ENCODE measurements around the gene NLGN3. TPM values are rescaled to one million over a fixed set of nuclear protein-coding genes. Genes with fewer than 3 reads are reported as not detected.

Gene NLGN3
- total and polyA plus RNA-seq, 8 donors: 0.12 to 10.7 (median 0.71) TPM; not detected in 2

GRCh38 chrX:71199252-71200008, 54.8 kb downstream of the NLGN3 start:
- no peak for TF ChIP-seq EP300 (IDR thresholded peaks at IDR 0.05)
- TF ChIP-seq POLR2A (IDR thresholded peaks at IDR 0.05): no peak
- no peak for TF ChIP-seq POLR2AphosphoS5 (IDR thresholded peaks at IDR 0.05)
- TF ChIP-seq CTCF (IDR thresholded peaks at IDR 0.05): no peak

GRCh38 chrX:71210816-71211215, 66.2 kb downstream of the NLGN3 start:
- 77 to 88% (median 85%) methylated on average over 2 to 3 of the region's 3 CpGs for WGBS, 5 donors

More at GRCh38 chrX:71199252-71200008, 54.8 kb downstream of the NLGN3 start:
- H3K27ac ChIP-seq: no peak overlapping the region
- no peaks in the 10 kb centered on the region for H3K36me3 ChIP-seq
- intact Hi-C loops (cut with DNase I; ENCODE audit: low total_unique reads): no loop called here
- 59 to 80% (median 65%) methylated on average over 6 to 7 of the region's 7 CpGs for WGBS, 5 donors
- H3K4me1 ChIP-seq: no peaks in the 10 kb centered on the region
- no peak for DNase-seq
- no peaks in the 10 kb centered on the region for H3K27me3 ChIP-seq
- H3K4me3 ChIP-seq: no peak overlapping the region
- no peaks in the 10 kb centered on the region for H3K9me3 ChIP-seq

GRCh38 chrX:71212536-71212935, 67.9 kb downstream of the NLGN3 start:
- Histone ChIP-seq H3K27ac (no peak overlapping the region), H3K4me3 (no peak overlapping the region), H3K4me1 (no peaks in the 10 kb centered on the region), H3K9me3 (no peaks in the 10 kb centered on the region), H3K27me3 (peaks cover 0 to 10% (median 0%) of the 10 kb centered on the region in 3 donors), H3K36me3 (no peaks in the 10 kb centered on the region)
- intact Hi-C loops (cut with DNase I; ENCODE audit: low total_unique reads): no loop called here
- TF ChIP-seq POLR2AphosphoS5 (IDR thresholded peaks at IDR 0.05) (no peak), POLR2A (IDR thresholded peaks at IDR 0.05) (no peak), EP300 (IDR thresholded peaks at IDR 0.05) (no peak), CTCF (IDR thresholded peaks at IDR 0.05) (no peak)
- 26 to 41% (median 34%) methylated on average over 5 of the region's 5 CpGs for WGBS, 5 donors
- peak in 1 of 2 donors; percentile 41 for DNase-seq

More at GRCh38 chrX:71210816-71211215, 66.2 kb downstream of the NLGN3 start:
- TF ChIP-seq POLR2A (IDR thresholded peaks at IDR 0.05): no peak
- no peak for TF ChIP-seq CTCF (IDR thresholded peaks at IDR 0.05)
- TF ChIP-seq POLR2AphosphoS5 (IDR thresholded peaks at IDR 0.05): no peak
- no peak for DNase-seq
- Histone ChIP-seq H3K4me3 (no peak overlapping the region), H3K27me3 (peaks cover 0 to 10% (median 0%) of the 10 kb centered on the region in 3 donors), H3K9me3 (no peaks in the 10 kb centered on the region), H3K36me3 (no peaks in the 10 kb centered on the region), H3K27ac (no peak overlapping the region), H3K4me1 (no peaks in the 10 kb centered on the region)
- intact Hi-C loops (cut with DNase I; ENCODE audit: low total_unique reads): no loop called here

GRCh38 chrX:71214152-71214551, 69.5 kb downstream of the NLGN3 start:
- Histone ChIP-seq H3K27ac (peak overlapping the region in 1 of 5 donors; percentile 29), H3K4me3 (no peak overlapping the region), H3K4me1 (no peaks in the 10 kb centered on the region), H3K36me3 (no peaks in the 10 kb centered on the region), H3K27me3 (peaks cover 0 to 10% (median 0%) of the 10 kb centered on the region in 3 donors), H3K9me3 (no peaks in the 10 kb centered on the region)
- intact Hi-C loops (cut with DNase I; ENCODE audit: low total_unique reads): no loop called here
- TF ChIP-seq POLR2A (IDR thresholded peaks at IDR 0.05): no peak
- no peak for TF ChIP-seq POLR2AphosphoS5 (IDR thresholded peaks at IDR 0.05)
- TF ChIP-seq EP300 (IDR thresholded peaks at IDR 0.05): no peak
- no peak for TF ChIP-seq CTCF (IDR thresholded peaks at IDR 0.05)
- 44 to 100% (median 52%) methylated on average over 1 of the region's 1 CpG for WGBS, 5 donors
- no peak for DNase-seq
